Measurements from ENCODE around the gene THSD7B. TPM values are rescaled to one million over a fixed set of nuclear protein-coding genes. Genes with fewer than 3 reads are reported as not detected.

Gene THSD7B
- total RNA-seq, 1 donor from 2014 or later = 0.22 TPM

GRCh38 chr2:137187216-137187615 lies 421.9 kb downstream of the THSD7B start:
- Mint-ChIP-seq H3K27ac (no peak overlapping the region), H3K9me3 (peaks cover 14% of the 10 kb centered on the region), H3K4me1 (peaks cover 13% of the 10 kb centered on the region), H3K36me3 (no peaks in the 10 kb centered on the region), H3K27me3 (ENCODE audit: low read depth) (peaks cover 22% of the 10 kb centered on the region), H3K4me3 (no peak overlapping the region)
- no peak for DNase-seq (ENCODE audit: low spot score in 2 of 2, unreplicated experiment in 2 of 2)
- TF ChIP-seq CTCF (IDR thresholded peaks at IDR 0.05; ENCODE audit: unreplicated experiment) = no peak

- no peak overlapping the region for H3K4me3 Mint-ChIP-seq
These were observed 425.3 kb downstream of the THSD7B start for GRCh38 chr2:137190411-137191195.

GRCh38 chr2:137192366-137193310 lies 427.3 kb downstream of the THSD7B start:
- DNase-seq (ENCODE audit: low spot score in 2 of 2, unreplicated experiment in 2 of 2) = no peak
- no peaks in the 10 kb centered on the region for H3K9me3 Mint-ChIP-seq
- no peak overlapping the region for H3K4me3 Mint-ChIP-seq
- H3K27me3 Mint-ChIP-seq (ENCODE audit: low read depth) = peaks cover 29% of the 10 kb centered on the region
- no peak overlapping the region for H3K27ac Mint-ChIP-seq
- H3K36me3 Mint-ChIP-seq = no peaks in the 10 kb centered on the region
- no peaks in the 10 kb centered on the region for H3K4me1 Mint-ChIP-seq
- no peak for TF ChIP-seq CTCF (IDR thresholded peaks at IDR 0.05; ENCODE audit: unreplicated experiment)

More at GRCh38 chr2:137190411-137191195, 425.3 kb downstream of the THSD7B start:
- H3K27ac Mint-ChIP-seq = no peak overlapping the region
- no peaks in the 10 kb centered on the region for H3K4me1 Mint-ChIP-seq
- no peaks in the 10 kb centered on the region for H3K36me3 Mint-ChIP-seq
- no peak for TF ChIP-seq CTCF (IDR thresholded peaks at IDR 0.05; ENCODE audit: unreplicated experiment)
- DNase-seq (ENCODE audit: low spot score in 2 of 2, unreplicated experiment in 2 of 2) = no peak
- H3K9me3 Mint-ChIP-seq = peaks cover 14% of the 10 kb centered on the region
- peaks cover 26% of the 10 kb centered on the region for H3K27me3 Mint-ChIP-seq (ENCODE audit: low read depth)

- no peak for DNase-seq (ENCODE audit: low spot score in 2 of 2, unreplicated experiment in 2 of 2)
- no peaks in the 10 kb centered on the region for H3K9me3 Mint-ChIP-seq
- H3K4me1 Mint-ChIP-seq = no peaks in the 10 kb centered on the region
- no peak overlapping the region for H3K27ac Mint-ChIP-seq
- no peaks in the 10 kb centered on the region for H3K36me3 Mint-ChIP-seq
- peaks cover 36% of the 10 kb centered on the region for H3K27me3 Mint-ChIP-seq (ENCODE audit: low read depth)
- no peak overlapping the region for H3K4me3 Mint-ChIP-seq
- no peak for TF ChIP-seq CTCF (IDR thresholded peaks at IDR 0.05; ENCODE audit: unreplicated experiment)
These were observed 428.1 kb downstream of the THSD7B start for GRCh38 chr2:137193401-137193800.

GRCh38 chr2:137194111-137194510 lies 428.8 kb downstream of the THSD7B start:
- DNase-seq (ENCODE audit: low spot score in 2 of 2, unreplicated experiment in 2 of 2) = no peak
- Mint-ChIP-seq H3K36me3 (no peaks in the 10 kb centered on the region), H3K27ac (no peak overlapping the region), H3K9me3 (no peaks in the 10 kb centered on the region), H3K4me3 (no peak overlapping the region), H3K27me3 (ENCODE audit: low read depth) (peaks cover 42% of the 10 kb centered on the region), H3K4me1 (no peaks in the 10 kb centered on the region)
- no peak for TF ChIP-seq CTCF (IDR thresholded peaks at IDR 0.05; ENCODE audit: unreplicated experiment)

All from mesothelial cell of epicardium (in vitro differentiated cells).